GM20000 (cell line): Measurements from ENCODE around the gene EMC10.
A peak's percentile ranks its signal among the peaks of the same experiment; 100 is the strongest.

ENCODE experiments used
- DNase-seq: peaks from one replicate; pipeline ENCODE4 v3.0.0; 2012; ENCODE audit warnings: low spot score
- TF ChIP-seq, protein P1 (sequence below): IDR thresholded peaks from 2 replicates; pipeline ENCODE4 v1.5.1; 2012; ENCODE audit warnings: mild to moderate bottlenecking, control low read depth; ENCODE audit errors: extremely low read depth, missing control alignments

Gene EMC10

DNA sequence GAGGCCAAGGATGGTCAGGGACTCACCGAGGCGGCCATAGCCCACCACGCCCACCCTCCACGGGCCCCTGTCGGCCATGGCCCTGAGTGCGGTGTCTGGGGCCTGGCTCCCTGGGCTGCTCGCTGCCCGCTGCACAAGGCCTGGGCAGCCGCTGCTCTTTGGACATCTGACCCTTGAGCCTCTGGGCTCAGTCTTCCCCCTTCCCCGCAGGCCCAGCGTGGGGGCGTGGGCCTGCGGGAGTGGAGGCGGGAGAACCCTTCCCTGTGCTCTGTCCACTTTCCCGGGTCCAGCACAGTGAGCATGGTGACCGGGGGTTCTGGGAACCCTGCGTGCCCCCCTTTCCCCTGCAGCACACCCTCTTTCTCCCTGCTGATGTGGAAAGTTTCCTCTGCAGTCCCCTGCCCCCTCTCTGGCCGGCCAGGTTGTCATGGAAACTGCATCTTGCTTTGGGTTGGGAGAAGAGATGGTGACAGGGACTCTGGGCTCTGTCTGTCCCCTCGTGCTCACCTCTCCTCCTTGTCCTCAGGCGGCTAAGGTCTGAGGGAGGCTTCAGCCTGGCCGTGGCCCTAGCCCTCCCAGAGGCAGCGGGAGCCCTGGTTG, 37.5 kb downstream of the EMC10 start, which contains the start of gene ASPDH:
Gene ASPDH (minus strand): TSS at position 168 of the 600 bp plus-strand sequence. CDS start 90 bp downstream, at position 78.
- TF ChIP-seq, protein P1, sequence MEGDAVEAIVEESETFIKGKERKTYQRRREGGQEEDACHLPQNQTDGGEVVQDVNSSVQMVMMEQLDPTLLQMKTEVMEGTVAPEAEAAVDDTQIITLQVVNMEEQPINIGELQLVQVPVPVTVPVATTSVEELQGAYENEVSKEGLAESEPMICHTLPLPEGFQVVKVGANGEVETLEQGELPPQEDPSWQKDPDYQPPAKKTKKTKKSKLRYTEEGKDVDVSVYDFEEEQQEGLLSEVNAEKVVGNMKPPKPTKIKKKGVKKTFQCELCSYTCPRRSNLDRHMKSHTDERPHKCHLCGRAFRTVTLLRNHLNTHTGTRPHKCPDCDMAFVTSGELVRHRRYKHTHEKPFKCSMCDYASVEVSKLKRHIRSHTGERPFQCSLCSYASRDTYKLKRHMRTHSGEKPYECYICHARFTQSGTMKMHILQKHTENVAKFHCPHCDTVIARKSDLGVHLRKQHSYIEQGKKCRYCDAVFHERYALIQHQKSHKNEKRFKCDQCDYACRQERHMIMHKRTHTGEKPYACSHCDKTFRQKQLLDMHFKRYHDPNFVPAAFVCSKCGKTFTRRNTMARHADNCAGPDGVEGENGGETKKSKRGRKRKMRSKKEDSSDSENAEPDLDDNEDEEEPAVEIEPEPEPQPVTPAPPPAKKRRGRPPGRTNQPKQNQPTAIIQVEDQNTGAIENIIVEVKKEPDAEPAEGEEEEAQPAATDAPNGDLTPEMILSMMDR = no peak
- peak; percentile 31 for DNase-seq

DNA sequence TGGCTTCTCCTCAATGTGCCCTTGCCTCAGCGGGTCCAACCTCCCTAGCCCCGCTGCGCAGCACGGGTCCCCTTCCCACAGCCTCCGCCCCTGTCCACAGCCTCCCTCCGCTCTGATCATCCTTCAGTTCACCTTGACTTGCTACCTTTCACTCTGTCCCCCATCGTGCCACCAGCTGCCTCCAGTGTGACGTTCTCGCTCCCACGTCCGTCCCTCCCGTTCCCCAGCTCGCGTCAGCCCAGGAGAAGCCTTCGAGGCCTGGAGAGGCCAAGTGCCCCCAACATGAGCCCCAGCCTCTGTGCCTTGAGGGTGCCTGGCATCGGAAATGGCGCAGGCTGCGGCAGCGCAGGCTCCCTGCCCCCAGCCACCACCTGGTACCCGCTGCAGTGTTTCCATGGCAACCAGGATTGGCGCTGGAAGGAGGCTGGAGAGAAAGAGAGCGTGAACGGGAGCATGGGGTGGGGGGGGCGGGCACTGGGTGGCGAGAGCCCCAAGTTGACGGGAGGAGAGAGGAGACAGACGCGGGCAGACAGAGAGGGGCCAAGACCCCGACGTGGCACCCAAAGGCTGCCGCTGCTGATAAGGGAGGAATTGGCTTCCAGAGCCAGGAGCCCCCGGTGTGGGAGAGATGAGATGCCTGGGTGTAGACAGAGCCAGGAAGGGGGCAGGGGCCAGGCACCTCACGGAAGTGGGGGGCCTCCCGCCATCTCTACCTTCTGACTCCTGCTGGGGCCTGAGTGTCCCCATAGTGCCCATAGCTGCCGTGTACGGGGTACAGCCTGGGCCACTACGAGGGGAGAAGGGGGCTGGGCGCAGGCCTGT, 38.2 kb downstream of the EMC10 start:
- DNase-seq = no peak
- TF ChIP-seq, protein P1 = no peak

DNA sequence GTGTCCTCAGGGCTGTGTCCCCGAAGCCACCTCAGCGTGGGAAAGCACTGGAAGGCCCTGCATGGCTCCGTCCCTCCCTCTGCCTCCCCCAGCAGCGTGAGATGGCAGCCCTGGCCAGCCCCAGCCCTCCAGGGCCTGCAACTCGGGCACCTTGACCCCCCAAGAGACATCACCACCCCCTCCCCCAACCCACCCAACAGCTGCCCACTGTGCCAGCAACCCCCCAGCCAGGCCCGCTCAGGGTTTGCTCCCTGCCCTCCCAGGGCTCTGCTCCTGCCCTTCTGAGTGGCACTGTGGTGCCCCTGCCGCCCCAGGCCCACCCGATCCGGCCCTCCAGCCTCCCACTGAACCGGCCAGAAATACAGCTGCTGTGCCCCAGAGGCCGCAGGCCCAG, 38.9 kb downstream of the EMC10 start:
- TF ChIP-seq, protein P1 = no peak
- no peak for DNase-seq

DNA sequence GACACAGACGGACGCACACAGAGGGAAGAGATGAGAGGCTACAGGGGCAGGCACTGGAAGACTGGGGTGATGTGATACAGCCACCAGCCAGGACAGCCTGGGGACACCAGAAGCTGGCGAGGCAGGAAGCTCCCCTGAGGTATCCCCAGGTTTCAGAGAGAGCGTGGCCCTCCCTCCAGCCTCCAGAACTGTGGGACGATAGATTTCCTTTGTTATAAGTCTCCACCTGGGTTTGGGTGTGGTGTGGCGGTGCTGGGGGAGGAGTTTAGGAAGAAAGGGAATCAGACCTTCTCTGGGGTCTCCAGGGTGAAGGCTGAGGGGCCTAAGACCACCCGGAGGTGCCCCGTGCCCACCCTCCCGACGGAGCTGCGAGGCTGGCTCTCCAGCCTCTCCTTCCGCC, 40.1 kb downstream of the EMC10 start:
- no peak for DNase-seq
- TF ChIP-seq, protein P1 = no peak

DNA sequence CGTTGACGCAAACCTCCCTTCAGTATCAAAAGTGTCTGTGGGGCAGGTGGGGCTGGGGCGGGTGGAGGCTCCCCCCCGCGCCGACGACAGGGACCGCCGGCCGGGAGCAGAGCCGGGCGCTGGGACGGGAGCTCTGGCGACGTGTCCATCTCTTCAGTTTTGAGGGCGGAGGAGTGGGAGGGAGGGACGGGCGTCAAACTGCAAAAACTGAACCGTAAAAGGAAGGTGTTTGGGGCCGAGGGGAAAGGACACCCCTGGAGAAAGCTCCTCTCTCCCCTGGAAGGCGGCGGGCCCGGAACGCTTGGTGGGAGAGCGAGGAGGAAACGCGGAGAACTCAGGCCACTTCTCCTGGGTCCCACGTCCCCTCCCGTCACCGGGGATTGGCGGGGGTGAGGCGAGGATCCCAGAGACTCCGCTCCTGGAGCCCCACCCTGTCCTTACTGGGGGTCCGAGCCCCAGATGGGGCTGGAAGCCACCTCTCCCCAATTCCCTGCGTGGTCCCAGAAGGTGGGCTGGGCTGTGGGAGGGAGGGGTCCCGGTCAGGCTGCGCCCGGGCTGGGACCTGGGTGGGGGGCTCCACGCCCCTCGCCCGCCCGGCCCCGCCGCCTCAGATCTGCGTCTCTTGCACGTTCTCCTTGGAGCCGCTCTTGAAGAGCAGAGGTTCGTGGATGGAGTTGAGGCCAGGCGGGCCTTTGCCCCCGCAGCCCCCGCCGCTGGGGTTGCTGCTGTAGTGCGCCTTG, 40.8 kb downstream of the EMC10 start:
- DNase-seq = peak; percentile 59
- TF ChIP-seq, protein P1 = no peak

DNA sequence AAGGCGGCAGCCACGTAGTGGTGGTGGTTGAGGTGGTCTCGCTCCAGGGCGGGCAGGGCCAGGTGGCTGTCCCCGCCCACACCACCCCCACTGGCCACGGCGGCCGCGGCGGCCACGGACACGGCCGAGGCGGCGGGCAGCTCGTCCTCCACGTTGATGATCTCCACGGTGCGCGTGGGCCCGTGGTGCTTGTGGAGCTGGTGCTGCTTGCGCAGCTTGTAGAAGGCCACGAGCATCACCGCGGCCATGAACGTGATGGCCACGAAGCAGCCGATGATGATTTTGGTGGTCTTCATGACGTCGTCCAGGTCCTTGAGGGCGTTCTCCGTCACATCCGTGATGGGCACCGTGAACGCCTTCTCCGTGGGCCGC, 41.4 kb downstream of the EMC10 start:
- DNase-seq = peak; percentile 43
- TF ChIP-seq, protein P1 = no peak
